Measurements from ENCODE around the gene GPC6.

- TF ChIP-seq POLR2A (IDR thresholded peaks at IDR 0.05) = no peak
- no peak for TF ChIP-seq CTCF (IDR thresholded peaks at IDR 0.05)
Observed at GRCh38 chr13:94239135-94239534, 1012.5 kb downstream of the GPC6 start.
